H1 (cell line): ENCODE data around the gene PTPN12. TPM values are rescaled to one million over a fixed set of nuclear protein-coding genes. Genes with fewer than 3 reads are reported as not detected.

ENCODE experiments used
- CBX5 ChIP-seq: fragments of 300-800, 300-1000 bp; sonication (generic); IDR thresholded peaks from 2 replicates; pipeline ENCODE4 v1.7.1; 2016; ENCODE audit warnings: antibody characterized with exemption, low read length, low read depth
- CHD2 ChIP-seq: IDR thresholded peaks from 2 replicates; pipeline ENCODE4 v1.6.1; 2012; ENCODE audit warnings: low read length, improper control_type of control experiment
- CHD7 ChIP-seq: fragments of 300-600 bp; sonication (generic); IDR thresholded peaks from 2 replicates; pipeline ENCODE4 v1.7.1; 2012; ENCODE audit warnings: low read length, moderate library complexity, mild to moderate bottlenecking, inconsistent platforms; ENCODE audit not compliant: insufficient replicate concordance
- CREB1 ChIP-seq: IDR thresholded peaks from 2 replicates; pipeline ENCODE4 v1.6.1; 2012; ENCODE audit warnings: inconsistent platforms
- EZH2 ChIP-seq: fragments of 200-600 bp; sonication (generic); IDR thresholded peaks from 2 replicates; pipeline ENCODE4 v1.7.1; 2012; ENCODE audit warnings: low read depth, mild to moderate bottlenecking, moderate library complexity, low read length, inconsistent platforms; ENCODE audit not compliant: severe bottlenecking
- GABPA ChIP-seq: IDR thresholded peaks from 2 replicates; pipeline ENCODE4 v1.6.1; 2011; ENCODE audit warnings: mild to moderate bottlenecking, low read length, moderate library complexity, borderline replicate concordance; ENCODE audit not compliant: insufficient read depth
- KDM1A ChIP-seq: fragments of 200-600, 300-600 bp; sonication (generic); IDR thresholded peaks from 2 replicates; pipeline ENCODE4 v1.7.1; 2016; ENCODE audit warnings: mild to moderate bottlenecking, low read length, borderline replicate concordance
- KDM5A ChIP-seq: fragments of 200-600 bp; IDR thresholded peaks from 2 replicates; pipeline ENCODE4 v1.7.1; 2012; ENCODE audit warnings: mild to moderate bottlenecking, low read length, inconsistent platforms, mixed read lengths
- POLR2A ChIP-seq, 2 experiments: IDR thresholded peaks; 1 replicate in 1 of 2; 2 replicates in 1 of 2; pipeline ENCODE4 v1.6.1; 2011; ENCODE audit warnings: low read depth in 2 of 2, low read length in 2 of 2, mild to moderate bottlenecking in 2 of 2; ENCODE audit errors: control extremely low read depth in 1 of 2
- SAP30 ChIP-seq: fragments of 300-600 bp; sonication (generic); IDR thresholded peaks from 2 replicates; pipeline ENCODE4 v1.7.1; 2012; ENCODE audit warnings: low read length, moderate library complexity, mild to moderate bottlenecking, inconsistent platforms; ENCODE audit not compliant: insufficient read depth, insufficient replicate concordance
- SRF ChIP-seq: IDR thresholded peaks from 2 replicates; pipeline ENCODE4 v1.6.1; 2011; ENCODE audit warnings: mild to moderate bottlenecking, low read depth, low read length, moderate library complexity
- TAF7 ChIP-seq: optimal IDR thresholded peaks from 2 replicates; pipeline ENCODE3; 2011; ENCODE audit warnings: low read depth, mild to moderate bottlenecking, inconsistent platforms, low read length, moderate library complexity, borderline replicate concordance
- TEAD4 ChIP-seq: IDR thresholded peaks from 2 replicates; pipeline ENCODE4 v1.6.1; 2012; ENCODE audit warnings: low read depth, low read length, inconsistent platforms, mixed read lengths
- polyA plus RNA-seq, 7 experiments: library from polyadenylated mRNA; depleted of rRNA in 3 of 7; stranded (reverse) in 5 of 7; unstranded in 2 of 7; fragments of >200 nt in 5 of 7; fragments of 200-250 nt in 2 of 7; gene quantifications; 1 replicate in 5 of 7; 2 replicates in 1 of 7; 4 replicates in 1 of 7; pipeline versions ENCODE4 v1.2.1 to v1.2.3, GENCODE V29; 2011 to 2013; ENCODE audit warnings: missing spikeins in 2 of 7, mixed read lengths in 2 of 7
- total RNA-seq: library from RNA; stranded (reverse); fragmentation: NEBNext Ultra II Directional; extraction: Animal tissue kit (Norgen Biotek cat#: 25700); gene quantifications from 2 replicates; pipeline ENCODE4 v1.2.1, GENCODE V29; 2021

The PTPN12 gene
- total and polyA plus RNA-seq, 2 of the 8 experiments (the other 6 are each of a cell fraction or from before 2014, with no cell fraction given), result 39.7 to 132 TPM

- TF ChIP-seq CHD7, result no peak
- TF ChIP-seq KDM1A, result no peak
- no peak for TF ChIP-seq EZH2
- TF ChIP-seq POLR2A (IDR thresholded peaks at IDR 0.05; ENCODE audit: control extremely low read depth in 1 of 2, low read depth in 2 of 2, low read length in 2 of 2), result no peak
- TF ChIP-seq TAF7, result no peak
- no peak for TF ChIP-seq SRF
- no peak for TF ChIP-seq SAP30
- no peak for TF ChIP-seq CHD2
- TF ChIP-seq CBX5, result no peak
- TF ChIP-seq CREB1, result no peak
- TF ChIP-seq TEAD4, result no peak
- no peak for TF ChIP-seq KDM5A
- no peak for TF ChIP-seq GABPA
Observed at GRCh38 chr7:77571801-77572200, 34.7 kb downstream of the PTPN12 start (continued).
